PC-9 (cell line): ENCODE results near the gene ZP1. TPM values are rescaled to one million over a fixed set of nuclear protein-coding genes. Genes with fewer than 3 reads are reported as not detected.

Experiments used
- BruUV-seq: library from RNA; stranded (reverse); fragments of 400-500 nt; replicated peaks from 2 replicates; lab custom pipeline; 2021; lab: Mats Ljungman, UMichigan
- CTCF ChIA-PET: fragments of 300-600 bp; sonication (Branson Sonifier 250); formaldehyde crosslinking; loops from one replicate; lab custom pipeline; 2022; ENCODE audit warnings: antibody characterized with exemption; lab: Charles Lee
- POLR2A ChIA-PET: fragments of 300-600 bp; sonication (Branson Sonifier 250); formaldehyde crosslinking; loops from one replicate; lab custom pipeline; 2022; ENCODE audit warnings: antibody characterized with exemption; ENCODE audit not compliant: unreplicated experiment; lab: Charles Lee
- DNase-seq, 2 experiments: peaks; one replicate each; pipeline versions ENCODE4 v3.0.0 to v3.0.0-alpha.2; 2015 to 2022; ENCODE audit warnings: mixed read lengths in 1 of 2
- H2AFZ ChIP-seq: fragments of 200-600 bp; sonication (generic); 2 replicates; pipeline ENCODE4 v1.8.1; 2017; ENCODE audit warnings: antibody characterized with exemption
- H3F3A ChIP-seq: fragments of 200-600 bp; sonication (generic); 2 replicates; pipeline ENCODE4 v1.8.1; 2017; ENCODE audit warnings: antibody characterized with exemption, mild to moderate bottlenecking, low read depth; ENCODE audit not compliant: insufficient read depth
- H3K27ac ChIP-seq: fragments of 200-600 bp; sonication (generic); 2 replicates; pipeline ENCODE4 v1.6.1; 2016; ENCODE audit warnings: mixed run types
- H3K27me3 ChIP-seq: fragments of 200-600 bp; sonication (generic); 2 replicates; pipeline ENCODE4 v1.6.1; 2016; ENCODE audit warnings: low read depth, mixed run types; ENCODE audit not compliant: insufficient read depth
- H3K36me3 ChIP-seq: fragments of 200-600 bp; sonication (generic); 2 replicates; pipeline ENCODE4 v1.6.1; 2016; ENCODE audit warnings: low read depth, mixed run types
- H3K4me1 ChIP-seq: fragments of 200-600 bp; sonication (generic); replicated peaks from 2 replicates; pipeline ENCODE4 v1.6.1; 2016; ENCODE audit warnings: mixed run types; ENCODE audit not compliant: insufficient read depth
- H3K4me2 ChIP-seq: fragments of 200-600 bp; sonication (generic); 2 replicates; pipeline ENCODE4 v1.6.1; 2017; ENCODE audit warnings: mixed run types
- H3K4me3 ChIP-seq: fragments of 200-600 bp; sonication (generic); 2 replicates; pipeline ENCODE4 v1.6.1; 2016; ENCODE audit warnings: mixed run types
- H3K79me2 ChIP-seq: fragments of 200-600 bp; sonication (generic); 2 replicates; pipeline ENCODE4 v1.6.1; 2017; ENCODE audit warnings: low read depth, mixed run types
- H3K9me2 ChIP-seq: fragments of 200-600 bp; sonication (generic); 2 replicates; pipeline ENCODE4 v1.8.1; 2017; ENCODE audit warnings: mild to moderate bottlenecking; ENCODE audit not compliant: insufficient read depth
- H3K9me3 ChIP-seq: fragments of 200-600 bp; sonication (generic); 2 replicates; pipeline ENCODE4 v1.8.1; 2016; ENCODE audit warnings: low read depth; ENCODE audit not compliant: insufficient read depth
- H4K20me1 ChIP-seq: fragments of 200-600 bp; sonication (generic); 2 replicates; pipeline ENCODE4 v1.8.1; 2017; ENCODE audit not compliant: insufficient read depth
- CTCF ChIP-seq: fragments of 200-600 bp; sonication (generic); conservative IDR thresholded peaks from 2 replicates; pipeline ENCODE4 v1.6.1; 2017; ENCODE audit warnings: mixed run types, antibody characterized with exemption, mild to moderate bottlenecking, moderate library complexity
- EZH2 ChIP-seq: fragments of 200-600 bp; sonication (generic); IDR thresholded peaks from 2 replicates; pipeline ENCODE4 v1.8.0; 2017; ENCODE audit warnings: antibody characterized with exemption, low read depth
- intact Hi-C: fragments of 100-400 bp; cut with micrococcal nuclease; formaldehyde crosslinking; loops from one replicate; pipeline ENCODE4 v1.10.0; 2022; ENCODE audit not compliant: unreplicated experiment
- total RNA-seq: library from RNA; stranded (reverse); gene quantifications from 2 replicates; pipeline ENCODE4 v1.2.3, GENCODE V29; 2021

Gene ZP1
- total RNA-seq, 1 experiment from 2014 or later = not detected

DNA sequence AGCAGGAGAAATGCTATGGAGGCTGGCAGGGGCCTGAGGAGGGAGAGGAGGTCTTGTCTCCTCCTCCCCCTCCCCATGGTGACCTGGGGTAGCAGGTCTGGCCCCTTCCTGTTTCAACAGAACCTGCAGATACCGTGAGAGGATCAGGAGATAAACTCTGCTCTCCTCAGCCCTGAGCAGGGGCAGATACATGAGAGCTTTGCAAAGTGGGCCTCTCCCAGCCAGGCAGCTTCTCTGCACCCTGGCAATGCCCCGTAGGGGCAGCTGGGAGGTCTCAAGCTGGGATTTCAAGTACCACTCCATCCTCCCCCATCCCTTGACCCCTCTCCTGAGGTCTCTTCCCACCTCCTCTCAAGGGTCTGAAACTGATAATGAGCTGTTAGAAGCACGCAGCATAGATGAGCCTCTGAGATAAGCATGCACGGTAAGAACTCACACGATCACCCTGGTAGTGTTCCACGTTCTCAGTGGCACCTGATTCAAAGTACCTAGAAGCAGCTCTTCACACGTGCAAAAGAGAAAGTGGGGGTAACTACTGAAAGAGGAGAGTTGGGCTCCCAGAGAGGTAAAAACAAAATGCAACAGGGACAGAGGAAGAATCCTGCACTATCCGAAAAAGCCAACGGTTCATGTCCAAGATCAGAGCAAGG is 30.4 kb upstream of the ZP1 start:
- DNase-seq = no peak
- no peak overlapping the region for H3K27ac ChIP-seq
- H4K20me1 ChIP-seq = no peaks in the 10 kb centered on the region
- no peaks in the 10 kb centered on the region for H3K9me3 ChIP-seq
- no peak for TF ChIP-seq EZH2
- TF ChIP-seq CTCF = no peak
- no TSS peak for BruUV-seq
- no peaks in the 10 kb centered on the region; the same call in 1 of the 2 replicates for H3K27me3 ChIP-seq
- no peak overlapping the region for H3K4me2 ChIP-seq
- no peaks in the 10 kb centered on the region for H3K4me1 ChIP-seq
- intact Hi-C loops = no loop called here
- no peaks in the 10 kb centered on the region; the same call in 1 of the 2 replicates for H3F3A ChIP-seq
- no peaks in the 10 kb centered on the region for H3K9me2 ChIP-seq
- ChIA-PET POLR2A (no interaction called here), CTCF (no interaction called here)
- H3K4me3 ChIP-seq = no peak overlapping the region
- H3K79me2 ChIP-seq = peaks cover under 1% of the 10 kb centered on the region
- H2AFZ ChIP-seq = no peak overlapping the region
- no peaks in the 10 kb centered on the region for H3K36me3 ChIP-seq

GRCh38 chr11:60838132-60838531 is 29.2 kb upstream of the ZP1 start:
- H2AFZ ChIP-seq = no peak overlapping the region
- no peaks in the 10 kb centered on the region for H3K9me2 ChIP-seq
- DNase-seq = no peak
- intact Hi-C loops = no loop called here
- no peak overlapping the region for H3K27ac ChIP-seq
- peaks cover 1% of the 10 kb centered on the region; the same call in 1 of the 2 replicates for H3K4me1 ChIP-seq
- no peaks in the 10 kb centered on the region for H3K9me3 ChIP-seq
- BruUV-seq = no TSS peak
- no peaks in the 10 kb centered on the region; the same call in 1 of the 2 replicates for H3F3A ChIP-seq
- peaks cover 12% of the 10 kb centered on the region for H3K79me2 ChIP-seq
- H4K20me1 ChIP-seq = no peaks in the 10 kb centered on the region
- no peaks in the 10 kb centered on the region; the same call in 1 of the 2 replicates for H3K27me3 ChIP-seq
- TF ChIP-seq EZH2 = no peak
- TF ChIP-seq CTCF = no peak
- CTCF ChIA-PET = interaction anchor here (1.6 kb wide), 1 partner anchor 61 kb away, joined by 14 read pairs; no protein-coding TSS in a partner anchor
- no peak overlapping the region for H3K4me3 ChIP-seq
- H3K36me3 ChIP-seq = no peaks in the 10 kb centered on the region
- H3K4me2 ChIP-seq = no peak overlapping the region
- POLR2A ChIA-PET = no interaction called here

GRCh38 chr11:60840470-60841430 is 26.6 kb upstream of the ZP1 start:
- H2AFZ ChIP-seq = peak overlapping the region; percentile 94
- POLR2A ChIA-PET = no interaction called here

More at GRCh38 chr11:60840470-60841430, 26.6 kb upstream of the ZP1 start:
- CTCF ChIA-PET = no interaction called here
- no peak overlapping the region; the same call in 1 of the 2 replicates for H3K4me3 ChIP-seq
- no TSS peak for BruUV-seq
- peaks cover 18% of the 10 kb centered on the region for H3K4me1 ChIP-seq
- H3K27ac ChIP-seq = no peak overlapping the region
- intact Hi-C loops = loop anchor here (1.0 kb wide), 1 partner anchor 66 kb away; the partner anchor contains the start of gene PRPF19
- peaks cover 37% of the 10 kb centered on the region for H3K79me2 ChIP-seq
- H3K27me3 ChIP-seq = no peaks in the 10 kb centered on the region
- H4K20me1 ChIP-seq = peaks cover 9% of the 10 kb centered on the region; the same call in 1 of the 2 replicates
- H3K9me3 ChIP-seq = no peaks in the 10 kb centered on the region
- H3F3A ChIP-seq = no peaks in the 10 kb centered on the region; the same call in 1 of the 2 replicates
- TF ChIP-seq CTCF (no peak), EZH2 (no peak)
- H3K4me2 ChIP-seq = peak overlapping the region; percentile 98; the same call in 1 of the 2 replicates
- peaks cover 4% of the 10 kb centered on the region; the same call in 1 of the 2 replicates for H3K36me3 ChIP-seq
- DNase-seq = no peak
- H3K9me2 ChIP-seq = no peaks in the 10 kb centered on the region
